ENCODE results near the gene RANBP6.

Gene RANBP6

GRCh38 chr9:6008169-6008979 is 7.0 kb downstream of the RANBP6 start (continued):
- TF ChIP-seq ZNF354C (tag by site-specific recombination; IDR thresholded peaks at IDR 0.05; ENCODE audit: borderline replicate concordance, low read depth): no peak
- no peak for TF ChIP-seq ZNF830 (tag by site-specific recombination; IDR thresholded peaks at IDR 0.05; ENCODE audit: low read depth)
- 0 out of 2 replicates have a peak, but pooled peaks have one; percentile 28 for TF ChIP-seq ZBTB11 (tag by site-specific recombination; conservative IDR thresholded peaks at IDR 0.05; ENCODE audit: low read depth)
- peak; percentile 82 for TF ChIP-seq ZEB2 (tag by site-specific recombination; IDR thresholded peaks at IDR 0.05)
- TF ChIP-seq OVOL3 (tag by site-specific recombination; IDR thresholded peaks at IDR 0.05): no peak
- peak; percentile 85; the same call in 1 of the 2 replicates for TF ChIP-seq KLF16 (tag by site-specific recombination; IDR thresholded peaks at IDR 0.05)
- 0 out of 2 replicates have a peak, but pooled peaks have one; percentile 22 for TF ChIP-seq ZSCAN30 (tag by site-specific recombination; IDR thresholded peaks at IDR 0.05)
- peak; percentile 80 for TF ChIP-seq KLF17 (tag by site-specific recombination; IDR thresholded peaks at IDR 0.05)
- TF ChIP-seq ZXDB (tag by site-specific recombination; IDR thresholded peaks at IDR 0.05): peak; percentile 48; the same call in 1 of the 2 replicates
- no peak for TF ChIP-seq ZNF211 (tag by site-specific recombination; IDR thresholded peaks at IDR 0.05; ENCODE audit: low read depth)
- no peak for TF ChIP-seq ZNF26 (tag by site-specific recombination; IDR thresholded peaks at IDR 0.05)
- no peak for TF ChIP-seq MZF1 (tag by site-specific recombination; IDR thresholded peaks at IDR 0.05; ENCODE audit: borderline replicate concordance)
- TF ChIP-seq ZNF660 (tag by site-specific recombination; IDR thresholded peaks at IDR 0.05): 0 out of 2 replicates have a peak, but pooled peaks have one; percentile 16
- TF ChIP-seq ZNF398 (tag by site-specific recombination; IDR thresholded peaks at IDR 0.05): peak; percentile 99
- no peak for TF ChIP-seq HIC1 (tag by site-specific recombination; IDR thresholded peaks at IDR 0.05)
- TF ChIP-seq ZNF843 (tag by site-specific recombination; IDR thresholded peaks at IDR 0.05): no peak
- TF ChIP-seq KLF8 (tag by site-specific recombination; IDR thresholded peaks at IDR 0.05): peak; percentile 90
- peak; percentile 51; the same call in 1 of the 2 replicates for TF ChIP-seq SP7 (tag by site-specific recombination; IDR thresholded peaks at IDR 0.05)
- peak; percentile 54; the same call in 1 of the 2 replicates for TF ChIP-seq ZNF629 (tag by site-specific recombination; IDR thresholded peaks at IDR 0.05)
- 0 out of 2 replicates have a peak, but pooled peaks have one; percentile 8 for TF ChIP-seq FEZF1 (tag by site-specific recombination; IDR thresholded peaks at IDR 0.05)
- peak; percentile 90 for TF ChIP-seq ZIC2 (tag by site-specific recombination; IDR thresholded peaks at IDR 0.05)
- peak; percentile 57 for TF ChIP-seq ZFHX2 (tag by site-specific recombination; conservative IDR thresholded peaks at IDR 0.05)
- TF ChIP-seq KLF1 (tag by site-specific recombination; IDR thresholded peaks at IDR 0.05): peak; percentile 57
- TF ChIP-seq PRDM4 (tag by site-specific recombination; IDR thresholded peaks at IDR 0.05): peak; percentile 59
- no peak for TF ChIP-seq ZBTB1 (tag by site-specific recombination; IDR thresholded peaks at IDR 0.05)
- no peak for TF ChIP-seq ZNF114 (tag by site-specific recombination; IDR thresholded peaks at IDR 0.05)
